H9 (cell line): ENCODE data around the gene FGR. TPM values are rescaled to one million over a fixed set of nuclear protein-coding genes. Genes with fewer than 3 reads are reported as not detected.
A peak's percentile ranks its signal among the peaks of the same experiment; 100 is the strongest.

ENCODE experiments used
- DNase-seq: peaks from one replicate; pipeline ENCODE4 v3.0.0-alpha.2; 2017
- H2AFZ ChIP-seq: one replicate; pipeline ENCODE4 v1.6.1; 2013; ENCODE audit warnings: mild to moderate bottlenecking, low read length, control low read depth, moderate library complexity
- H2AK5ac ChIP-seq: 2 replicates; pipeline ENCODE4 v1.6.1; 2013; ENCODE audit warnings: low read length, control low read depth, mixed read lengths; ENCODE audit not compliant: insufficient read length
- H2BK120ac ChIP-seq: one replicate; pipeline ENCODE4 v1.6.1; 2013; ENCODE audit warnings: low read depth, mild to moderate bottlenecking, low read length, control low read depth, inconsistent platforms; ENCODE audit not compliant: poor library complexity, severe bottlenecking
- H2BK12ac ChIP-seq: 2 replicates; pipeline ENCODE4 v1.6.1; 2013; ENCODE audit warnings: low read length, control low read depth, mixed read lengths, low read depth; ENCODE audit not compliant: insufficient read length
- H2BK15ac ChIP-seq: 2 replicates; pipeline ENCODE4 v1.6.1; 2013; ENCODE audit warnings: low read depth, low read length, control low read depth
- H2BK20ac ChIP-seq: one replicate; pipeline ENCODE4 v1.6.1; 2013; ENCODE audit warnings: low read depth, mild to moderate bottlenecking, low read length, control low read depth, inconsistent platforms; ENCODE audit not compliant: poor library complexity, severe bottlenecking
- H2BK5ac ChIP-seq: 2 replicates; pipeline ENCODE4 v1.6.1; 2013; ENCODE audit warnings: low read length, control low read depth, mixed read lengths; ENCODE audit not compliant: insufficient read length
- H3K14ac ChIP-seq: 2 replicates; pipeline ENCODE4 v1.6.1; 2013; ENCODE audit warnings: low read length, control low read depth; ENCODE audit not compliant: insufficient read depth
- H3K18ac ChIP-seq: 2 replicates; pipeline ENCODE4 v1.6.1; 2013; ENCODE audit warnings: low read depth, mild to moderate bottlenecking, mixed read lengths, low read length, control low read depth; ENCODE audit not compliant: insufficient read length
- H3K23ac ChIP-seq: 2 replicates; pipeline ENCODE4 v1.6.1; 2013; ENCODE audit warnings: low read length, control low read depth, mixed read lengths, low read depth; ENCODE audit not compliant: insufficient read length
- H3K23me2 ChIP-seq: 2 replicates; pipeline ENCODE4 v1.6.1; 2013; ENCODE audit warnings: low read depth, mild to moderate bottlenecking, mixed read lengths, low read length, control low read depth; ENCODE audit not compliant: insufficient read length, poor library complexity, severe bottlenecking
- H3K27ac ChIP-seq: 2 replicates; pipeline ENCODE4 v1.5.1; 2013; ENCODE audit warnings: low read length, control low read depth, mixed read lengths, low read depth; ENCODE audit not compliant: insufficient read length
- H3K27me3 ChIP-seq: 2 replicates; pipeline ENCODE4 v1.6.1; 2013; ENCODE audit warnings: low read length, control low read depth, inconsistent platforms; ENCODE audit not compliant: insufficient read depth
- H3K4ac ChIP-seq: 2 replicates; pipeline ENCODE4 v1.6.1; 2013; ENCODE audit warnings: low read depth, mild to moderate bottlenecking, control low read depth, inconsistent platforms, low read length, moderate library complexity
- H3K4me1 ChIP-seq: 2 replicates; pipeline ENCODE4 v1.6.1; 2013; ENCODE audit warnings: low read length, control low read depth, inconsistent platforms; ENCODE audit not compliant: insufficient read depth
- H3K4me2 ChIP-seq: 2 replicates; pipeline ENCODE4 v1.6.1; 2013; ENCODE audit warnings: low read length, control low read depth, mixed read lengths; ENCODE audit not compliant: insufficient read length, insufficient read depth
- H3K56ac ChIP-seq: 2 replicates; pipeline ENCODE4 v1.6.1; 2013; ENCODE audit warnings: low read depth, mild to moderate bottlenecking, mixed read lengths, low read length, control low read depth; ENCODE audit not compliant: insufficient read length
- H3K79me1 ChIP-seq: 2 replicates; pipeline ENCODE4 v1.6.1; 2013; ENCODE audit warnings: low read depth, mild to moderate bottlenecking, moderate library complexity, low read length, control low read depth, inconsistent platforms; ENCODE audit not compliant: insufficient read depth, poor library complexity, severe bottlenecking
- H3K79me2 ChIP-seq: 2 replicates; pipeline ENCODE4 v1.6.1; 2013; ENCODE audit warnings: low read length, control low read depth, inconsistent platforms; ENCODE audit not compliant: insufficient read depth
- H3K9ac ChIP-seq: 2 replicates; pipeline ENCODE4 v1.6.1; 2013; ENCODE audit warnings: low read length, control low read depth, mixed read lengths; ENCODE audit not compliant: insufficient read length; ENCODE audit errors: extremely low read depth
- H3K9me3 ChIP-seq: one replicate; pipeline ENCODE4 v1.6.1; 2013; ENCODE audit warnings: low read depth, low read length, inconsistent platforms; ENCODE audit not compliant: control insufficient read depth
- H3T11ph ChIP-seq: one replicate; pipeline ENCODE4 v1.6.1; 2013; ENCODE audit warnings: mild to moderate bottlenecking, low read length, control low read depth, inconsistent platforms
- H4K20me1 ChIP-seq: one replicate; pipeline ENCODE4 v1.6.1; 2013; ENCODE audit not compliant: control insufficient read depth, insufficient read length, insufficient read depth
- H4K5ac ChIP-seq: 2 replicates; pipeline ENCODE4 v1.6.1; 2013; ENCODE audit warnings: low read depth, mild to moderate bottlenecking, mixed read lengths, low read length, control low read depth; ENCODE audit not compliant: insufficient read length
- H4K8ac ChIP-seq: replicated peaks from 2 replicates; pipeline ENCODE4 v1.6.1; 2013; ENCODE audit warnings: low read length, control low read depth, mixed read lengths, low read depth; ENCODE audit not compliant: insufficient read length
- H4K91ac ChIP-seq: 2 replicates; pipeline ENCODE4 v1.6.1; 2013; ENCODE audit warnings: low read depth, mild to moderate bottlenecking, moderate library complexity, mixed read lengths, low read length, control low read depth; ENCODE audit not compliant: insufficient read length
- H3K27ac Mint-ChIP-seq, 3 experiments: 2 replicates in 2 of 3; 3 replicates in 1 of 3; pipeline ENCODE4 v1.8.0; 2020 to 2021; ENCODE audit warnings: mixed read lengths in 3 of 3, mild to moderate bottlenecking in 1 of 3, moderate library complexity in 1 of 3
- H3K27me3 Mint-ChIP-seq: 2 replicates; pipeline ENCODE4 v1.8.0; 2021; ENCODE audit warnings: low read depth, mild to moderate bottlenecking, moderate library complexity, mixed read lengths
- H3K36me3 Mint-ChIP-seq, 3 experiments: 2 replicates in 2 of 3; 3 replicates in 1 of 3; pipeline ENCODE4 v1.8.0; 2020 to 2021; ENCODE audit warnings: low read depth in 3 of 3, mixed read lengths in 3 of 3; ENCODE audit not compliant: insufficient read depth in 1 of 3
- H3K4me1 Mint-ChIP-seq, 2 experiments: 2 replicates each; pipeline ENCODE4 v1.8.0; 2020; ENCODE audit warnings: mixed read lengths in 2 of 2
- H3K4me3 Mint-ChIP-seq, 2 experiments: 2 replicates in 1 of 2; 3 replicates in 1 of 2; pipeline ENCODE4 v1.8.0; 2020 to 2021; ENCODE audit warnings: mild to moderate bottlenecking in 2 of 2, mixed read lengths in 2 of 2, moderate library complexity in 1 of 2
- H3K9me3 Mint-ChIP-seq, 2 experiments: 2 replicates in 1 of 2; 3 replicates in 1 of 2; pipeline ENCODE4 v1.8.0; 2020; ENCODE audit warnings: mild to moderate bottlenecking in 2 of 2, mixed read lengths in 2 of 2, moderate library complexity in 1 of 2
- WGBS: extraction: QIAGEN DNeasy Blood & Tissue Kit; methylation state at CpG from one replicate; pipeline ENCODE4 v1.1.7; 2013; ENCODE audit warnings: missing lambda C conversion rate, low lambda C conversion rate, mixed read lengths; ENCODE audit not compliant: insufficient read length; ENCODE audit errors: extremely low coverage; 5-methylcytosine and 5-hydroxymethylcytosine counted together
- total RNA-seq: library from RNA; stranded (reverse); gene quantifications from 2 replicates; pipeline ENCODE4 v1.2.1, GENCODE V29; 2021
- TF ChIP-seq, protein P1 (sequence below): fragments of 200-600 bp; sonication (generic); conservative IDR thresholded peaks from 3 replicates; pipeline ENCODE4 v1.8.0; 2021; ENCODE audit warnings: antibody characterized with exemption, mild to moderate bottlenecking

The FGR gene
- total RNA-seq, 1 experiment from 2014 or later: not detected

DNA sequence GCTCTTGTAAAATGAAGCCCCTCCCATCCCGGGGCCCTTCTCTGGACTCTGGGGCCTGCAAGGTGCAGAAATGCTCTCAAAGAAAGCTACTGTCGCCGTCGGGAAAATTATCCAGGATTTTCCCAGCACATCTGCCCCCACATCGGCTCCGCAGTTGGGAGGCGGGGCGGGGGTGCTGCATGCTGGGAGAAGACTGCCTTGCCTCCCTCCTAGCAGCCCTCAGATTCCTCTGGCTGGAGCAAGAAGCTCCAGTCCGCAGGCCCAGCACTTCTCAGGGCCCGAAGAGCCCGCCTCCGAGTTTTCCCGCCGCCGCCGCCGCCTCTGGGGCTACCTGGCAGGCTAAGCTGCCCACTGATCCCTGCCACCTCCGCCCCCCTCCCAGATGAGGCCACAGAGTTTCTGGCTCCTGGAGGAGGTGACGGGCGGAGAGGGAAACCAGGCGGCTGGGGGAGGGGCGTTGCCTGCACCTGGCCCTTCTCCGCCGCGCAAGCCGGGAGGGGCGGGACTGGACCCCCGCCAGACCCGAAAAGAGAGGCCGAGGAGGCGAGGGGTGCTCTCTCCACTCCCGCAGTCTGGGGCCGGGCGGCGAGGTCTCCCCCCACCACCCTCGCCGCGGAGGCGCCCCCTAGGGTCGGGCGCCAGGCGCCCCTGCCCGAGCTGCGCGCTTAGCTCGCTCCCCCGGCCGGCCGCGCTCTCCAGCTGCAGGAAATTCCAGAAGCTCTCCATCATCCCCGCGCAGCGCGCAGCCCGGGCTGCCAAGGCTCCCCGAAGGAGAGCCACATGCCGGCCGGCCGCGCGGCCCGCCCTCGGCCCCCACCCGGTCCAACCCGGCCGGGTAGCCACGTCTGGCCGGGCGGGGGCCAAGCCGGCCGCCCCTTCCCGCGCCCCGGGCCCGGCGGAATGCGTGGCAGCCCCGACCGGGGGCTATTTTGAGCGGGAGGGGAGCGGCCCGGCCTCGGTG, 59.8 kb downstream of the FGR start:
- Histone ChIP-seq H3K4me1 (peaks cover 24% of the 10 kb centered on the region), H3K79me1 (no peaks in the 10 kb centered on the region), H2BK20ac (no peak overlapping the region), H3T11ph (no peak overlapping the region), H3K4me2 (peak overlapping the region; percentile 35), H4K5ac (no peak overlapping the region), H3K23me2 (peaks cover 5% of the 10 kb centered on the region), H3K27ac (no peak overlapping the region), H3K14ac (no peak overlapping the region; the same call in 1 of the 2 replicates), H3K79me2 (no peaks in the 10 kb centered on the region), H3K18ac (peak overlapping the region; percentile 13), H2AFZ (no peak overlapping the region), H3K23ac (no peak overlapping the region), H2BK15ac (no peak overlapping the region), H2BK12ac (no peak overlapping the region), H4K8ac (no peak overlapping the region), H4K91ac (no peak overlapping the region), H2AK5ac (no peak overlapping the region), H3K27me3 (no peaks in the 10 kb centered on the region), H3K4ac (no peak overlapping the region), H2BK5ac (no peak overlapping the region), H3K56ac (no peak overlapping the region), H4K20me1 (no peaks in the 10 kb centered on the region), H2BK120ac (no peak overlapping the region), H3K9me3 (no peaks in the 10 kb centered on the region), H3K9ac (no peak overlapping the region)
- H3K4me3 Mint-ChIP-seq: peak overlapping the region; percentile 52 to 73
- WGBS: no CpG with 5 or more reads among the region's 83 CpGs
- H3K9me3 Mint-ChIP-seq: no peaks in the 10 kb centered on the region
- H3K27ac Mint-ChIP-seq: peak overlapping the region; percentile 89 to 93 (median 90); a peak in 6 of 7 replicates
- no peaks in the 10 kb centered on the region; the same call in none of the 2 replicates for H3K27me3 Mint-ChIP-seq
- no peaks in the 10 kb centered on the region for H3K36me3 Mint-ChIP-seq
- peaks cover 52 to 57% of the 10 kb centered on the region in 2 experiments for H3K4me1 Mint-ChIP-seq
- peak; percentile 87 for DNase-seq
- TF ChIP-seq, protein P1, sequence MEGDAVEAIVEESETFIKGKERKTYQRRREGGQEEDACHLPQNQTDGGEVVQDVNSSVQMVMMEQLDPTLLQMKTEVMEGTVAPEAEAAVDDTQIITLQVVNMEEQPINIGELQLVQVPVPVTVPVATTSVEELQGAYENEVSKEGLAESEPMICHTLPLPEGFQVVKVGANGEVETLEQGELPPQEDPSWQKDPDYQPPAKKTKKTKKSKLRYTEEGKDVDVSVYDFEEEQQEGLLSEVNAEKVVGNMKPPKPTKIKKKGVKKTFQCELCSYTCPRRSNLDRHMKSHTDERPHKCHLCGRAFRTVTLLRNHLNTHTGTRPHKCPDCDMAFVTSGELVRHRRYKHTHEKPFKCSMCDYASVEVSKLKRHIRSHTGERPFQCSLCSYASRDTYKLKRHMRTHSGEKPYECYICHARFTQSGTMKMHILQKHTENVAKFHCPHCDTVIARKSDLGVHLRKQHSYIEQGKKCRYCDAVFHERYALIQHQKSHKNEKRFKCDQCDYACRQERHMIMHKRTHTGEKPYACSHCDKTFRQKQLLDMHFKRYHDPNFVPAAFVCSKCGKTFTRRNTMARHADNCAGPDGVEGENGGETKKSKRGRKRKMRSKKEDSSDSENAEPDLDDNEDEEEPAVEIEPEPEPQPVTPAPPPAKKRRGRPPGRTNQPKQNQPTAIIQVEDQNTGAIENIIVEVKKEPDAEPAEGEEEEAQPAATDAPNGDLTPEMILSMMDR: peak; percentile 74
